IMR-90 (cell line): ENCODE measurements around the gene PCDHGA5. TPM values are rescaled to one million over a fixed set of nuclear protein-coding genes. Genes with fewer than 3 reads are reported as not detected.

Experiments used
- ATAC-seq: fragments of 200-7000 bp; cut with Tn5 transposase; 2 replicates; pipeline ENCODE4 v1.9.1; 2020; ENCODE audit warnings: low read depth, mild to moderate bottlenecking, moderate library complexity
- BruUV-seq: library from RNA; stranded (reverse); fragments of 400-500 nt; replicated peaks from 2 replicates; lab custom pipeline; 2021; lab: Mats Ljungman, UMichigan
- CTCF ChIA-PET: fragments of 300-600 bp; formaldehyde crosslinking; extraction: SDS; loops from one replicate; lab custom pipeline; 2021; ENCODE audit warnings: antibody characterized with exemption; lab: Yijun Ruan, JAX
- POLR2A ChIA-PET: fragments of 300-600 bp; sonication (Branson Sonifier 250); formaldehyde crosslinking; loops from one replicate; lab custom pipeline; 2022; ENCODE audit warnings: antibody characterized with exemption; ENCODE audit not compliant: unreplicated experiment; lab: Charles Lee
- DNase-seq: peaks from one replicate; pipeline ENCODE4 v3.0.0; 2013
- H2AFZ ChIP-seq: replicated peaks from 2 replicates; pipeline ENCODE3; 2013; ENCODE audit warnings: low read length, mild to moderate bottlenecking; ENCODE audit not compliant: poor library complexity
- H2AK5ac ChIP-seq: 2 replicates; pipeline ENCODE4 v1.6.1; 2013; ENCODE audit warnings: low read depth, low read length, inconsistent platforms
- H2AK9ac ChIP-seq: replicated peaks from 2 replicates; pipeline ENCODE3; 2013; ENCODE audit warnings: mild to moderate bottlenecking, low read depth, low read length, moderate library complexity; ENCODE audit not compliant: poor library complexity
- H2BK120ac ChIP-seq: 2 replicates; pipeline ENCODE4 v1.6.1; 2013; ENCODE audit warnings: low read depth, low read length, inconsistent platforms
- H2BK15ac ChIP-seq: 3 replicates; pipeline ENCODE4 v1.6.1; 2013; ENCODE audit warnings: low read depth, low read length, inconsistent platforms
- H2BK20ac ChIP-seq: 2 replicates; pipeline ENCODE4 v1.6.1; 2013; ENCODE audit warnings: low read depth, mild to moderate bottlenecking, inconsistent platforms, low read length, moderate library complexity
- H2BK5ac ChIP-seq: 2 replicates; pipeline ENCODE4 v1.6.1; 2013; ENCODE audit warnings: mild to moderate bottlenecking, low read depth, low read length, inconsistent platforms; ENCODE audit not compliant: poor library complexity, severe bottlenecking
- H3K14ac ChIP-seq: replicated peaks from 2 replicates; pipeline ENCODE4 v1.6.1; 2013; ENCODE audit warnings: low read depth, low read length, inconsistent platforms
- H3K18ac ChIP-seq: 2 replicates; pipeline ENCODE4 v1.6.1; 2013; ENCODE audit warnings: low read depth, low read length, control low read depth
- H3K23ac ChIP-seq: 2 replicates; pipeline ENCODE4 v1.6.1; 2013; ENCODE audit warnings: low read depth, low read length, inconsistent platforms
- H3K27ac ChIP-seq: 2 replicates; pipeline ENCODE4 v1.5.1; 2013; ENCODE audit warnings: mild to moderate bottlenecking, control low read depth, low read length; ENCODE audit not compliant: insufficient read depth
- H3K27me3 ChIP-seq: 2 replicates; pipeline ENCODE4 v1.6.1; 2013; ENCODE audit warnings: low read length; ENCODE audit not compliant: control insufficient read depth, insufficient read depth
- H3K36me3 ChIP-seq: 2 replicates; pipeline ENCODE4 v1.6.1; 2013; ENCODE audit warnings: low read length, mixed read lengths; ENCODE audit not compliant: control insufficient read depth, insufficient read depth
- H3K4ac ChIP-seq: 2 replicates; pipeline ENCODE4 v1.6.1; 2013; ENCODE audit warnings: low read depth, low read length, inconsistent platforms
- H3K4me1 ChIP-seq: 2 replicates; pipeline ENCODE4 v1.6.1; 2013; ENCODE audit warnings: low read length, mixed read lengths; ENCODE audit not compliant: control insufficient read depth, insufficient read depth
- H3K4me2 ChIP-seq: 2 replicates; pipeline ENCODE4 v1.6.1; 2013; ENCODE audit warnings: low read depth, mild to moderate bottlenecking, control low read depth, low read length, moderate library complexity
- H3K4me3 ChIP-seq: 2 replicates; pipeline ENCODE4 v1.5.1; 2013; ENCODE audit warnings: low read depth, mild to moderate bottlenecking, control low read depth, low read length, moderate library complexity; ENCODE audit not compliant: insufficient read depth
- H3K56ac ChIP-seq: 2 replicates; pipeline ENCODE4 v1.6.1; 2013; ENCODE audit warnings: low read length, inconsistent platforms; ENCODE audit not compliant: insufficient read depth; ENCODE audit errors: extremely low read depth
- H3K79me1 ChIP-seq, 2 experiments: 2 replicates each; pipeline ENCODE4 v1.6.1; 2013; ENCODE audit warnings: low read length in 2 of 2, inconsistent platforms in 1 of 2, low read depth in 1 of 2
- H3K9ac ChIP-seq: 2 replicates; pipeline ENCODE4 v1.6.1; 2013; ENCODE audit warnings: low read depth, low read length, control low read depth
- H3K9me1 ChIP-seq: 2 replicates; pipeline ENCODE4 v1.6.1; 2013; ENCODE audit warnings: low read length, inconsistent platforms; ENCODE audit not compliant: insufficient read depth
- H3K9me3 ChIP-seq: 2 replicates; pipeline ENCODE4 v1.6.1; 2013; ENCODE audit warnings: low read length; ENCODE audit not compliant: control insufficient read depth, insufficient read depth
- H4K20me1 ChIP-seq: 2 replicates; pipeline ENCODE4 v1.6.1; 2013; ENCODE audit warnings: low read length, inconsistent platforms; ENCODE audit not compliant: insufficient read depth
- H4K5ac ChIP-seq: 2 replicates; pipeline ENCODE4 v1.6.1; 2013; ENCODE audit warnings: mild to moderate bottlenecking, low read depth, low read length, control low read depth
- H4K8ac ChIP-seq, 2 experiments: 2 replicates each; pipeline ENCODE4 v1.6.1; 2013; ENCODE audit warnings: low read depth in 2 of 2, low read length in 2 of 2, control low read depth in 1 of 2, inconsistent platforms in 1 of 2
- H4K91ac ChIP-seq: 2 replicates; pipeline ENCODE4 v1.6.1; 2013; ENCODE audit warnings: low read depth, low read length, inconsistent platforms; ENCODE audit not compliant: insufficient read depth
- CHD1 ChIP-seq: IDR thresholded peaks from 2 replicates; pipeline ENCODE4 v1.6.1; 2012; ENCODE audit warnings: low read depth, low read length, improper control_type of control experiment
- CTCF ChIP-seq: conservative IDR thresholded peaks from 2 replicates; pipeline ENCODE4 v1.5.1; 2012; ENCODE audit warnings: mild to moderate bottlenecking, low read depth, low read length, improper control_type of control experiment
- ELK1 ChIP-seq: fragments of 150-350 bp; IDR thresholded peaks from 2 replicates; pipeline ENCODE4 v1.6.1; 2016; ENCODE audit warnings: low read depth, mild to moderate bottlenecking, low read length, moderate library complexity, borderline replicate concordance
- FOS ChIP-seq: fragments of 150-350 bp; IDR thresholded peaks from 2 replicates; pipeline ENCODE4 v1.6.1; 2016; ENCODE audit warnings: low read depth, low read length
- MXI1 ChIP-seq: IDR thresholded peaks from 2 replicates; pipeline ENCODE4 v1.6.1; 2012; ENCODE audit warnings: low read depth, mild to moderate bottlenecking, low read length, moderate library complexity, borderline replicate concordance
- NFE2L2 ChIP-seq: fragments of 150-350 bp; IDR thresholded peaks from 2 replicates; pipeline ENCODE4 v1.6.1; 2016; ENCODE audit warnings: low read depth, mild to moderate bottlenecking, low read length
- POLR2A ChIP-seq: IDR thresholded peaks from 2 replicates; pipeline ENCODE4 v1.6.1; 2012; ENCODE audit warnings: mild to moderate bottlenecking, low read depth, low read length
- RAD21 ChIP-seq: IDR thresholded peaks from 2 replicates; pipeline ENCODE4 v1.6.1; 2012; ENCODE audit warnings: low read length, improper control_type of control experiment
- RCOR1 ChIP-seq: IDR thresholded peaks from 2 replicates; pipeline ENCODE4 v1.6.1; 2012; ENCODE audit warnings: mild to moderate bottlenecking, low read length, improper control_type of control experiment; ENCODE audit not compliant: insufficient replicate concordance
- RFX5 ChIP-seq: IDR thresholded peaks from 2 replicates; pipeline ENCODE4 v1.8.0; 2012; ENCODE audit warnings: low read depth, mild to moderate bottlenecking, low read length, moderate library complexity
- WGBS, 2 experiments: methylation state at CpG; one replicate each; pipeline versions ENCODE4 v1.1.5 to v1.1.7; 2013; ENCODE audit warnings: missing lambda C conversion rate in 2 of 2; ENCODE audit not compliant: insufficient read length in 1 of 2; ENCODE audit errors: extremely low coverage in 2 of 2; 5-methylcytosine and 5-hydroxymethylcytosine counted together
- dilution Hi-C: fragments of 300-500 bp; cut with HindIII; formaldehyde crosslinking; loops from one replicate; pipeline ENCODE4 v1.14.3; 2018; ENCODE audit warnings: low sequenced_read_pairs; ENCODE audit not compliant: unreplicated experiment
- in situ Hi-C: fragments of 300-500 bp; cut with MboI; formaldehyde crosslinking; loops from 3 replicates; pipeline ENCODE4 v1.14.3; 2019; ENCODE audit warnings: low sequenced_read_pairs, inconsistent platforms, mixed read lengths
- intact Hi-C: fragments of 100-400 bp; cut with micrococcal nuclease; formaldehyde crosslinking; loops from 2 replicates; pipeline ENCODE4 v1.10.0; 2022
- polyA plus RNA-seq, 3 experiments: library from polyadenylated mRNA; depleted of rRNA; stranded (reverse); fragments of >200 nt; gene quantifications; 2 replicates each; pipeline ENCODE4 v1.2.3, GENCODE V29; 2012; ENCODE audit warnings: low replicate concordance in 1 of 3
- total RNA-seq: library from RNA; depleted of rRNA; stranded (reverse); fragments of >200 nt; gene quantifications from 2 replicates; pipeline ENCODE4 v1.2.3, GENCODE V29; 2012

The PCDHGA5 gene
- total and polyA plus RNA-seq, 2 of the 4 experiments (the other 2 are of a cell fraction) = 1.3 to 2.0 TPM

- Histone ChIP-seq H2BK5ac (peak within 1 kb of the TSS; percentile 61), H3K4ac (peak within 1 kb of the TSS; percentile 94), H3K27ac (peak within 1 kb of the TSS; percentile 73), H3K9ac (peak within 1 kb of the TSS; percentile 94), H4K8ac (peak within 1 kb of the TSS; percentile 58 to 96; a peak in 3 of 4 replicates), H3K4me1 (no peaks in the 10 kb centered on the region), H4K91ac (peak within 1 kb of the TSS; percentile 76; the same call in 1 of the 2 replicates), H4K5ac (peak within 1 kb of the TSS; percentile 84), H3K27me3 (no peaks in the 10 kb centered on the region), H2BK20ac (peak within 1 kb of the TSS; percentile 69; the same call in 1 of the 2 replicates), H2BK15ac (0 out of 3 replicates have a peak within 1 kb of the TSS, but pooled peaks have one; percentile 66), H2AFZ (peak within 1 kb of the TSS; percentile 93), H3K79me1 (peaks cover 0 to 6% of the 10 kb centered on the region in 2 experiments; a peak in 1 of 4 replicates), H3K23ac (peak within 1 kb of the TSS; percentile 85), H3K36me3 (peaks cover 3% of the 10 kb centered on the region; the same call in 1 of the 2 replicates), H4K20me1 (no peaks in the 10 kb centered on the region), H2AK5ac (no peak within 1 kb of the TSS), H2BK120ac (peak within 1 kb of the TSS; percentile 65), H3K18ac (0 out of 2 replicates have a peak within 1 kb of the TSS, but pooled peaks have one; percentile 65), H3K9me1 (no peaks in the 10 kb centered on the region), H3K4me2 (peak within 1 kb of the TSS; percentile 64), H3K14ac (peak within 1 kb of the TSS; percentile 90), H3K9me3 (peaks cover 26% of the 10 kb centered on the region), H2AK9ac (peak within 1 kb of the TSS; percentile 72), H3K4me3 (peak within 1 kb of the TSS; percentile 83), H3K56ac (peak within 1 kb of the TSS; percentile 90)
- ATAC-seq = peak; percentile 89
- in situ Hi-C loops = no loop called here
- intact Hi-C loops = loop anchor here (1.0 kb wide), 1 partner anchor 176 kb away; no protein-coding TSS in a partner anchor
- BruUV-seq = no TSS peak
- dilution Hi-C loops = no loop called here
- DNase-seq = peak; percentile 57
- 9% methylated on average over 4 of the region's 37 CpGs; no CpG with 5 or more reads in 1 of the 2 experiments for WGBS, 2 experiments
- ChIA-PET CTCF (no interaction called here), POLR2A (no interaction called here)
- TF ChIP-seq ELK1 (no peak), CHD1 (no peak), MXI1 (no peak), POLR2A (no peak), CTCF (peak; percentile 54), RAD21 (peak; percentile 48), RCOR1 (no peak), FOS (no peak), NFE2L2 (no peak), RFX5 (no peak)
Measured at GRCh38 chr5:141382469-141383294, 18.7 kb downstream of the PCDHGA5 start, which contains the start of gene PCDHGA7. PCDHGA7 (plus strand) TSS chr5:141382742; CDS start chr5:141382900, 158 bp downstream.
